Left kidney (tissue), 2 donors: ENCODE measurements around the gene PIH1D1. TPM values are rescaled to one million over a fixed set of nuclear protein-coding genes. Genes with fewer than 3 reads are reported as not detected.
"Not testable (repeated sequence)": the region's sequence is repeated elsewhere in the genome, so short reads cannot be mapped to it uniquely, and the experiment has no call there.

ENCODE experiments used
- DNase-seq: peaks from one replicate; pipeline ENCODE4 v3.0.0-alpha.2; 2013
- polyA plus RNA-seq: library from polyadenylated mRNA; unstranded; fragments of 120-200 nt; gene quantifications from one replicate; pipeline ENCODE4 v1.2.1, GENCODE V29; 2013; ENCODE audit not compliant: insufficient read length

PIH1D1 gene
- polyA plus RNA-seq, 1 donor: 91.6 TPM

DNA sequence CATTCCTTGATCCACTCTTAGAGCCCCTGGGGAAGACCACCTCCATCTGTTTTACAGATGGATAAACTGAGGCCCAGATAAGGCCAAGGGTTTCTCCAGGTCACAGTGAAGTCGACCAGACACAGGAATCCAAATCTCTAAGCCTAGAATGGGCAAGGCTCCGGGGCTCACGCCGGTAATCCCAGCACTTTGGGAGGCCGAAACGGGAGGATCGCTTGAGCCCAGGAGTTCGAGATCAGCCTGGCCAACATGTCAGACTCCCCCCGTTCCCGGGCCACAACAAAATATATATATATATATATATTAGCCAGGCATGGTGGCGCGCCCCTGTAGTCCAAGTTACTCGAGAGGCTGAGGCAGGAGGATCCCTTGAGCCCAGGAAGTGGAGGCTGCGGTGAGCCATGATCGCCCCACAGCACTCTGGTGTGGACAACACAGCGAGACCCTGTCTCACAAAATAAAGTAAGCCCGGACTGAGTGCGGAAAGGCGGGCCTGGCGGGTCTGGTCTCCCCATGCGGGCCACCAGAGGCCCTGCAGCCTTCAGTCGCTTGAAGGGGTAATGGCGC is 35.2 kb upstream of the PIH1D1 start:
- no peak for DNase-seq

- no peak for DNase-seq
Observed at GRCh38 chr19:49486232-49486631, 34.6 kb upstream of the PIH1D1 start.

DNA sequence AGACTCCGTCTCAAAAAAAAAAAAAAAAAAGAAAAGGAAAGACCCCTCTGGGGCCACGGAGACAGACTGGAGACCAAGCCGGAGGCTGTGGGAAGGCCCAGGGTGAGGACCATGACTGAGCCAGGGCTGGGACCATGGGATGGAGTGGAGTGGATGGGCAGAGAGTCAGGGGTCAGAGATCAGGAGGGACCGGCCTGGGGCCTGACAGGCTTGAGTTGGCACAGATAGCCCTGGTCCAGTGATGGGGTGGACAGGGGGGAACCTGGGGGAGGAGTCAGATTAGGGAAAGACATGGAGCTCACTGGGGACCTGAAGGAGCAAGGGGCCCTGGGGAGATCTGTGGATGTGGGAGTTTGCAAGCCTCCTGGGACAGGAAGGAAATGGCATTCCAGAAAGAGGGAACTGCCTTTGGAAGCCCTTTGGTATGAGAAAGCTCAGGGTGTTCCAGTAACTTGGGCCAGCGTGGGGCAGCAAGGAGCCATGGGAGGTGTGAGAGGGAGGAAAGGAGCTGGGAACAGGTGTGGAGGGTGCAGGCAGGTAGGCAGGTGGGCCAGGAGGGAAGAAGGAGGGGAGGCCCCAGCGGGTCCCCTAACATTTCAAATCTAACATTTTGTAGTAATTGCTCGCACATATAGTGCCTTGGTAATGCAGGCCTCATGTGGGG is 29.5 kb upstream of the PIH1D1 start:
- DNase-seq: no peak

DNA sequence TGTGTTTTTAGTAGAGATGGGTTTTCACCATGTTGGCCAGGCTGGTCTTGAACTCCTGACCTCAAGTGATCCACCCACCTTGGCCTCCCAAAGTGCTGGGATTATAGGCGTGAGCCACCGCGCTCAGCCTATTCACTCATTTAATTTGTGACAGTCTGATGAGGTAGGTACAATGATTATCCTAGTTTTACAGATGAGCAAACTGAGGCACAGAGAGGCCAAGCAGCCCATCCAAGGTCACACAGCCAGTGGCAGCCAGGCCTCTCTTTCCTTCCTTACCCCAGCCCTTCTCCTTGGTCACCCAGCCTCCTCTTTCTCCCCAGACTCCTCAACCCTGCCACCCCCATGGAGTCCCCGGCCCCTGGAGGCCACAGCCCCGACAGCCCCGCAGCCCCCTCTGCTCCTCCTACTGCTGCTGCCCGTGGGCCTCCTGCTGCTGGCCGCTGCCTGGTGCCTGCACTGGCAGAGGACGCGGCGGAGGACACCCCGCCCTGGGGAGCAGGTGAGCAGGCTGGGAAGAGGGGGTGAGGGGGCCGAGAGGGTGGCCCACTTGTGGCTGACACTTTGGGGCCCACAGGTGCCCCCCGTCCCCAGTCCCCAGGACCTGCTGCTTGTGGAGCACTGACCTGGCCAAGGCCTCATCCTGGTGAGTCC is 28.5 kb upstream of the PIH1D1 start:
- no peak for DNase-seq

- DNase-seq: no peak
Observed at GRCh38 chr19:49475995-49476880, 24.6 kb upstream of the PIH1D1 start.

DNA sequence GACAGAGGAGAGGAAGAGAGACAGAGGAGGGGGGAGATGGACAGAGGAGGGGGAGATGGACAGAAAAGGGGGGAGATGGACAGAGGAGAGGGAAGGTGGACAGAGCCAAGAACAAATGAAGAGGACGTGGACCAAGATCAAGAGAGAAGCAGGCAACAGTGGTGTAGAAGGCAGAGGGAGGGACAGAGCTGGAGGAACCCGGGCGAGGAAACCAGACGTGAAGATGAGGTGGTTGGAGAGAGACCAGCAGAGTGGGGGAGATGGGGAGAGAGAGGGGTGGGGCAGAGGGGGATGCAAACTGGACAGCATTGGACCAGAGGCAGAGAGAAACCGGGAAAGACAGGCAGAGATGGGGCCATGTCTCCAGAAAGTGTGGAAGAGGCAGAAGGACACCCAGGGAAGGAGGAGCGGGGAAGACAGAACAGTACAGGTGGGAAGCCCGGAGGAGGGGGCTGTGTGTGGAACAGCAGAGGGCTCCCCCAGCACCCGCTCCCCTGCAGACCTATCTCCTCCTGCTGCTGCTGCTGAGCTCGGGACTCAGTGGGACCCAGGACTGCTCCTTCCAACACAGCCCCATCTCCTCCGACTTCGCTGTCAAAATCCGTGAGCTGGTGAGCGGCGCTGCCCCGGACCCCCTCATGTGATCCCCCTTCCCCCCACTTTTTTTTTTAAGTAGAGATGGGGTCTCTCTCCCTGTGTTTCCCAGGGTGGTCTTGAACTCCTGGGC is 23.7 kb upstream of the PIH1D1 start:
- DNase-seq: no peak

- DNase-seq: no peak
Observed at GRCh38 chr19:49474542-49474924, 22.9 kb upstream of the PIH1D1 start.

DNA sequence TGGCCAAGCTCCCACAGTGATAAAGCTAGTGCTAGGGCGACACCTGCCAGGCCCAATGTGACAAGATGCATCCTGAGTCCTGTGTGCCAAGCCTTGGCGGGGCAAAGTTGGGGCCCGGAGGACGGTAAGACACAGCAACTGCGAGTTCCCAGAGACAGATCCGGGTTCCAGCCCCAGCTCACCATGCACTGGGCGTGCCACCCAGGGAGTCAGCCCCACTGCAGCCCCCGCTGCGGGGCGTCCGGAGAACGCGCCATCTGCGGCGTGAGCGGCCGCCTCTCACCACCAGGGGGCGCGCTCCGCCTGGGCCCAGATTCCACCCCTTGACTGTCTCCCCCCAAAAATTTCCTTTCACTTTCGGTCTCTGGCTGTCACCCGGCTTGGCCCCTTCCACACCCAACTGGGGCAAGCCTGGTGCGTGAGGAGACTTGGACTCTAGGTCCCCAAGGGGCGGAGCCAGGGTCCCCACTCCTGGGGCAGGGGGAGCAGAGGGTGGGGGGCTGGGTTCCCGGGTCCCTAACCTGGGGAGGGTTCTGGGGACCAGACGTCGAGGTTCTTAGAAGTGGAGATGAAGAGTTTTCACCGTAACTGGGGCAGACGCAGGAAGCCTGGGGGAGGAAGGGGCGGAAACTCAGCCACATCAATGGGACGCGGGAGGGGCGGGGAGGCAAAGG is 22.4 kb upstream of the PIH1D1 start, which contains the start of gene FLT3LG:
FLT3LG (plus strand) TSS at position 348 of the 674 bp plus-strand sequence. CDS start 425 bp downstream, outside the sequence.
- DNase-seq: no peak

GRCh38 chr19:49473501-49473867 is 21.9 kb upstream of the PIH1D1 start:
- DNase-seq: not testable (repeated sequence)

DNA sequence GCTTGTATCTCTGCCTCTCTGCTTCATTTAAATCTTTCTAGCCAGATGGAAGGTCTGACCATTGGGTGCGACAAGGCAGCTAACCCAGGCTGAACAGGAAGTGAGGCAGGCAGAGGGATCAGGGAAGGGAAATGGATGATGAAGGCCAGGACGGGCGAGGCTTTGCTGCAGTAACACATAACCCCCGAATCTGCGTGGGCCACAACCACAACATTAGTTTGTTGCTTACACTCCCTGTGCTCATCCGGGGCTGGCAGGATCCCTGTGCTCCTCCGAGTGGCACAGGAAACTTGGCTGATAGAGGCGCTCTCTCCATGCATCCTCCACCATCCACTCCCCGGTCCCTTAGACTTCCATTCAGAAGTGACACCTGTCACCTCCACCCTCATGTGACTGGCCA is 21.3 kb upstream of the PIH1D1 start:
- no peak for DNase-seq

- no peak for DNase-seq
Observed at GRCh38 chr19:49470615-49470978, 19.0 kb upstream of the PIH1D1 start.

DNA sequence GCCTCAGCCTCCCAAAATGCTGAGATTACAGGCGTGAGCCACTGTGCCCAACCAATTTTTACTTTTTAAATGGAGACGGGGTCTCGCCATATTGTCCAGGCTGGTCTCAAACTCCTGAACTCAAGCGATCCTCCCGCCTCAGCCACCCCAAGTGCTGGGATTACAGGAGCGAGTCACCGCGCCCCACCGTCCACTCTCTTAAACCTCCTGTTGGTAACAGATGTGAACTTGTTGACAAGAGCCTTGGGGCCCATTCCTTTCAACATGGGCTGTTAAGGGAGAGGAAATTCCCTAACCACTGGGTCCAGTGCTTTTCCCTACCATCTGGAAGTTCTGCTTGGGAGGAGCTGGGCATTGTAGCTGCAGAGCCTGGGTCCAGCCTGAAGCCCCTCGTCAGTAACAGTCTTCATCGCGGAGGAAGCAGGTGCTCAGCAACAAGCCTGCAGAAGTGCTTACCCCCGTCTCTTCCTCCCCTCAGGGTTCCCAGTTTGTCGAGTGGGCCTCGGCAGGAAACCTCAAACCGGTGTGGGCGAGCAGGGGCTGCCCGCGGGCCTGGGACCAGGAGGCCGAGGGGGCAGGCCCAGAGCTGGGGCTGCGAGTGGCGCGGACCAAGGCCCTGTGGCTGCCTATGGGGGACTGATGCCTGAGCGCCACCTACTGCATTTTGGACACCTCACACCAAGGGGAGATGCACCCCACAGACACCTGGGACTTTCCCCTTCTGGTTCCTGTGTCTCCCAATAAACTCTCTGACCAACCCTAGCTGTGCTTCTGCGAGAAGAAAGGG is 18.4 kb upstream of the PIH1D1 start:
- no peak for DNase-seq

GRCh38 chr19:49468746-49469447 is 17.3 kb upstream of the PIH1D1 start:
- peak; percentile 53 for DNase-seq

- DNase-seq: no peak
Observed at GRCh38 chr19:49468199-49468598, 16.6 kb upstream of the PIH1D1 start.

DNA sequence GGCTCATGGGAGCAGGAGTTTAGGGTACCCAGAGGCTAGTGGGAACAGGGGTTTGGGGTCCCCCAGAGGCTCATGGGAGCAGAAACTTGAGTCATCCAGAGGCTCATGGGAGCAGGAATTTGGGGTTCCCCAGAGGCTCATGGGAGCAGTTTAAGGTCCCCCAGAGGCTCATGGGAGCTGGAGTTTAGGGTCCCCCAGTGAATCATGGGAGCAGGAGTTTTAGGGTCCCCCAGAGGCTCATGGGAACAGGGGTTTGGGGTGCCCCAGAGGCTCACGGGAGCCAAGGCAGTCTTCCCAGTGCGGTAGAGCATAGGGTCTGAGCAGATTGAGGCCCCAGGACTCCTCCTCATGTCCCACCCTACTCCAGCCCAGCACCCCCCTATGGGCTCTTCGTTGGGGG is 13.8 kb upstream of the PIH1D1 start:
- no peak for DNase-seq

GRCh38 chr19:49463960-49464740 is 12.5 kb upstream of the PIH1D1 start:
- DNase-seq: no peak

DNA sequence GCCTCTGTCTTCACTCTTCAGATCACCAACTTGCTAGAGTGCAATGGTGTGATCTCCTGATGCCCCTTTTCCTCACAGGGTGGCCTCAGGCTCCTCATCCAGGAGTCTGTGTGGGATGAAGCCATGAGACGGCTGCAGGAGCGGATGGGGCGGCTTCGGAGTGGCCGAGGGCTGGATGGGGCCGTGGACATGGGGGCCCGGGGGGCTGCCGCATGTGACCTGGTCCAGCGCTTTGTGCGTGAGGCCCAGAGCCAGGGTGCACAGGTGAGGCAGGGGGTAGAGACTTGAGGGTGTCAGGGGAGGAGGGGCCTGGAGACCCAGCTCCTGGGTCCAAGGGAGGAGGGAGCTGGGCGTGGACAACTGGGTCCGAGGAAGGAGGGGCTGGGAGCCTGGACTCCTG is 10.9 kb upstream of the PIH1D1 start:
- DNase-seq: no peak

DNA sequence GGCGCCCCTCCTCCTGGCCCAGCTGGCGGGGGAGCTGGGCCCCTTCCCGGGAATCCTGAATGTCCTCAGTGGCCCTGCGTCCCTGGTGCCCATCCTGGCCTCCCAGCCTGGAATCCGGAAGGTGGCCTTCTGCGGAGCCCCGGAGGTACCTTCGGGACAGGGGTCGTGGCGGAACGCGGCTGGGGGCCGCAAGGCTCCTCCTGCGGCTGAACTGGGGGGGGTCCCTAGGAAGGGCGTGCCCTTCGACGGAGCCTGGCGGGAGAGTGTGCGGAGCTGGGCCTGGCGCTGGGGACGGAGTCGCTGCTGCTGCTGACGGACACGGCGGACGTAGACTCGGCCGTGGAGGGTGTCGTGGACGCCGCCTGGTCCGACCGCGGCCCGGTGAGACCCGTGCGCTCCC is 10.0 kb upstream of the PIH1D1 start:
- no peak for DNase-seq

GRCh38 chr19:49461130-49461529 is 9.5 kb upstream of the PIH1D1 start:
- DNase-seq: not testable (repeated sequence)
